ENCODE measurements around the gene MT1X.

The MT1X gene

GRCh38 chr16:56683424-56684172, 1.3 kb downstream of the MT1X start:
- Histone ChIP-seq H3K27ac (ENCODE audit: low read length) (no peak overlapping the region), H3K4me3 (ENCODE audit: low read depth in 1 of 2, low read length in 2 of 2) (peak overlapping the region in 1 of 2 experiments; percentile 93; a peak in 2 of 4 replicates), H4K20me1 (ENCODE audit: insufficient read depth, low read length) (no peaks in the 10 kb centered on the region), H3K36me3 (ENCODE audit: insufficient read depth, low read length) (no peaks in the 10 kb centered on the region), H3K27me3 (ENCODE audit: insufficient read depth, low read length, poor library complexity) (no peaks in the 10 kb centered on the region), H3K79me2 (ENCODE audit: insufficient read depth, low read length) (no peaks in the 10 kb centered on the region), H3K9ac (ENCODE audit: low read depth, low read length) (peak overlapping the region; percentile 92), H3K4me2 (ENCODE audit: insufficient read depth, low read length) (peak overlapping the region; percentile 99), H3K4me1 (ENCODE audit: insufficient read depth, low read length) (peaks cover 24% of the 10 kb centered on the region), H3K9me3 (ENCODE audit: insufficient read depth, low read length, severe bottlenecking) (no peaks in the 10 kb centered on the region), H2AFZ (ENCODE audit: low read depth, low read length) (peak overlapping the region; percentile 91; the same call in 1 of the 2 replicates)
- ATAC-seq (ENCODE audit: insufficient read depth, low read depth) (no peak), DNase-seq (no peak)
- TF ChIP-seq CTCF (IDR thresholded peaks at IDR 0.05; ENCODE audit: borderline replicate concordance, extremely low read depth, low read length, poor library complexity, severe bottlenecking) (no peak), EZH2 (IDR thresholded peaks at IDR 0.05; ENCODE audit: borderline replicate concordance, low read depth, low read length, severe bottlenecking) (no peak)

GRCh38 chr16:56684256-56684925, 2.1 kb downstream of the MT1X start:
- no peak for TF ChIP-seq CTCF (IDR thresholded peaks at IDR 0.05; ENCODE audit: borderline replicate concordance, extremely low read depth, low read length, poor library complexity, severe bottlenecking)
- no peak for TF ChIP-seq EZH2 (IDR thresholded peaks at IDR 0.05; ENCODE audit: borderline replicate concordance, low read depth, low read length, severe bottlenecking)
- Histone ChIP-seq H3K27me3 (ENCODE audit: insufficient read depth, low read length, poor library complexity) (no peaks in the 10 kb centered on the region), H3K9ac (ENCODE audit: low read depth, low read length) (no peak overlapping the region), H3K27ac (ENCODE audit: low read length) (no peak overlapping the region), H2AFZ (ENCODE audit: low read depth, low read length) (no peak overlapping the region), H3K9me3 (ENCODE audit: insufficient read depth, low read length, severe bottlenecking) (no peaks in the 10 kb centered on the region), H3K36me3 (ENCODE audit: insufficient read depth, low read length) (no peaks in the 10 kb centered on the region), H3K4me2 (ENCODE audit: insufficient read depth, low read length) (no peak overlapping the region), H3K79me2 (ENCODE audit: insufficient read depth, low read length) (no peaks in the 10 kb centered on the region), H3K4me1 (ENCODE audit: insufficient read depth, low read length) (peaks cover 24% of the 10 kb centered on the region), H3K4me3 (ENCODE audit: low read depth in 1 of 2, low read length in 2 of 2) (no peak overlapping the region), H4K20me1 (ENCODE audit: insufficient read depth, low read length) (no peaks in the 10 kb centered on the region)
- ATAC-seq (ENCODE audit: insufficient read depth, low read depth) (no peak), DNase-seq (no peak)

- Histone ChIP-seq H3K4me2 (ENCODE audit: insufficient read depth, low read length) (no peak overlapping the region), H3K36me3 (ENCODE audit: insufficient read depth, low read length) (no peaks in the 10 kb centered on the region), H3K9ac (ENCODE audit: low read depth, low read length) (no peak overlapping the region), H3K27me3 (ENCODE audit: insufficient read depth, low read length, poor library complexity) (no peaks in the 10 kb centered on the region), H3K79me2 (ENCODE audit: insufficient read depth, low read length) (no peaks in the 10 kb centered on the region), H3K4me1 (ENCODE audit: insufficient read depth, low read length) (peaks cover 24% of the 10 kb centered on the region), H3K4me3 (ENCODE audit: low read depth in 1 of 2, low read length in 2 of 2) (no peak overlapping the region), H3K9me3 (ENCODE audit: insufficient read depth, low read length, severe bottlenecking) (no peaks in the 10 kb centered on the region), H3K27ac (ENCODE audit: low read length) (no peak overlapping the region), H2AFZ (ENCODE audit: low read depth, low read length) (no peak overlapping the region), H4K20me1 (ENCODE audit: insufficient read depth, low read length) (no peaks in the 10 kb centered on the region)
- ATAC-seq (ENCODE audit: insufficient read depth, low read depth) (no peak), DNase-seq (no peak)
- TF ChIP-seq CTCF (IDR thresholded peaks at IDR 0.05; ENCODE audit: borderline replicate concordance, extremely low read depth, low read length, poor library complexity, severe bottlenecking) (no peak), EZH2 (IDR thresholded peaks at IDR 0.05; ENCODE audit: borderline replicate concordance, low read depth, low read length, severe bottlenecking) (no peak)
Observed at GRCh38 chr16:56684926-56685590, 2.8 kb downstream of the MT1X start.
